HCT116 (cell line): ENCODE data around the gene ZNF222. TPM values are rescaled to one million over a fixed set of nuclear protein-coding genes. Genes with fewer than 3 reads are reported as not detected.
A peak's percentile ranks its signal among the peaks of the same experiment; 100 is the strongest.

Experiments used
- ATAC-seq: fragments of 200-7000 bp; cut with Tn5 transposase; 2 replicates; pipeline ENCODE4 v1.9.1; 2020; ENCODE audit warnings: mild to moderate bottlenecking, moderate library complexity
- BruUV-seq: library from RNA; stranded (reverse); fragments of 400-500 nt; replicated peaks from 2 replicates; lab custom pipeline; 2021; lab: Mats Ljungman, UMichigan
- CTCF ChIA-PET: fragments of 300-600 bp; sonication (Branson Sonifier 250); formaldehyde crosslinking; loops from one replicate; lab custom pipeline; 2021; ENCODE audit warnings: antibody characterized with exemption; lab: Charles Lee
- POLR2A ChIA-PET: fragments of 300-600, 350-600 bp; sonication (Branson Sonifier 250); formaldehyde crosslinking; loops from one replicate; lab custom pipeline; 2021; ENCODE audit warnings: antibody characterized with exemption; lab: Charles Lee
- RAD21 ChIA-PET, 2 experiments: fragments of 300-600 bp; sonication (Branson Sonifier 250); formaldehyde crosslinking; loops; one replicate each; lab custom pipeline; 2023; ENCODE audit warnings: low total read pairs in 2 of 2; ENCODE audit not compliant: uncharacterized antibody in 2 of 2, unreplicated experiment in 2 of 2, low non-redundant PET in 1 of 2; lab: Charles Lee
- DNase-seq: peaks from one replicate; pipeline ENCODE4 v3.0.0-alpha.2; 2010; ENCODE audit warnings: low read depth, low spot score
- H2AFZ ChIP-seq: fragments of 200-600 bp; shearing (Covaris generic), sonication (generic); 2 replicates; pipeline ENCODE4 v1.6.1; 2017; ENCODE audit warnings: low read depth, mixed run types, mixed read lengths, antibody characterized with exemption, low read length; ENCODE audit not compliant: poor library complexity, severe bottlenecking
- H3K27ac ChIP-seq: 2 replicates; pipeline ENCODE4 v1.5.1; 2012; ENCODE audit warnings: low read depth, low read length
- H3K27me3 ChIP-seq: fragments of 200-600 bp; sonication (generic); 2 replicates; pipeline ENCODE4 v1.6.1; 2016; ENCODE audit warnings: mixed run types, low read length, mixed read lengths; ENCODE audit not compliant: insufficient read depth
- H3K36me3 ChIP-seq, 2 experiments: fragments of 200-500 bp in 1 of 2; fragments of 200-600 bp in 1 of 2; sonication (Bioruptor generic) in 1 of 2; sonication (generic) in 1 of 2; 2 replicates each; pipeline versions ENCODE4 v1.5.1 to v1.6.1; 2014 to 2016; ENCODE audit warnings: low read length in 2 of 2, inconsistent platforms in 1 of 2, mixed read lengths in 1 of 2, mixed run types in 1 of 2; ENCODE audit not compliant: insufficient read depth in 2 of 2, control insufficient read depth in 1 of 2
- H3K4me1 ChIP-seq, 2 experiments: fragments of 200-600 bp in 1 of 2; sonication (generic) in 1 of 2; 2 replicates each; pipeline versions ENCODE4 v1.5.1 to v1.6.1; 2012 to 2017; ENCODE audit warnings: low read length in 2 of 2, inconsistent platforms in 1 of 2, mild to moderate bottlenecking in 1 of 2, mixed read lengths in 1 of 2, mixed run types in 1 of 2, moderate library complexity in 1 of 2; ENCODE audit not compliant: insufficient read depth in 2 of 2, control insufficient read depth in 1 of 2
- H3K4me2 ChIP-seq: fragments of 200-600 bp; sonication (generic); 2 replicates; pipeline ENCODE4 v1.6.1; 2017; ENCODE audit warnings: mixed run types, low read length, mixed read lengths
- H3K4me3 ChIP-seq, 2 experiments: fragments of 200-600 bp in 1 of 2; sonication (generic) in 1 of 2; replicated peaks in 1 of 2; 2 replicates each; pipeline ENCODE4 v1.5.1; 2011 to 2016; ENCODE audit warnings: low read length in 2 of 2, control low read depth in 1 of 2, low read depth in 1 of 2, mild to moderate bottlenecking in 1 of 2, mixed read lengths in 1 of 2, mixed run types in 1 of 2
- H3K79me2 ChIP-seq: fragments of 200-600 bp; sonication (generic); 2 replicates; pipeline ENCODE4 v1.6.1; 2017; ENCODE audit warnings: mild to moderate bottlenecking, mixed run types, low read length, moderate library complexity, mixed read lengths; ENCODE audit not compliant: insufficient read depth
- H3K9ac ChIP-seq: fragments of 200-600 bp; sonication (generic); 2 replicates; pipeline ENCODE4 v1.6.1; 2016; ENCODE audit warnings: low read length, mixed read lengths
- H3K9me2 ChIP-seq: fragments of 200-600 bp; sonication (generic), shearing (Covaris generic); 2 replicates; pipeline ENCODE4 v1.6.1; 2017; ENCODE audit warnings: mixed run types, mild to moderate bottlenecking, moderate library complexity; ENCODE audit not compliant: insufficient read depth
- H3K9me3 ChIP-seq, 2 experiments: fragments of 200-500 bp in 1 of 2; fragments of 200-600 bp in 1 of 2; sonication (Bioruptor generic) in 1 of 2; sonication (generic) in 1 of 2; 2 replicates each; pipeline ENCODE4 v1.6.1; 2014 to 2017; ENCODE audit warnings: low read length in 2 of 2, mixed read lengths in 2 of 2, inconsistent platforms in 1 of 2, low read depth in 1 of 2, mild to moderate bottlenecking in 1 of 2, mixed run types in 1 of 2, moderate library complexity in 1 of 2; ENCODE audit not compliant: control insufficient read depth in 1 of 2, insufficient read depth in 1 of 2
- H4K20me1 ChIP-seq: fragments of 200-600 bp; sonication (generic), shearing (Covaris generic); 2 replicates; pipeline ENCODE4 v1.6.1; 2017; ENCODE audit warnings: mixed run types, mild to moderate bottlenecking, moderate library complexity; ENCODE audit not compliant: insufficient read depth
- ATF3 ChIP-seq: IDR thresholded peaks from 2 replicates; pipeline ENCODE4 v1.6.1; 2012
- CBX3 ChIP-seq: IDR thresholded peaks from 2 replicates; pipeline ENCODE4 v1.6.1; 2012; ENCODE audit warnings: low read depth
- CEBPB ChIP-seq: IDR thresholded peaks from 2 replicates; pipeline ENCODE4 v1.6.1; 2012; ENCODE audit warnings: low read depth
- EZH2 ChIP-seq: fragments of 200-600 bp; sonication (generic); IDR thresholded peaks from 2 replicates; pipeline ENCODE4 v1.6.1; 2017; ENCODE audit warnings: antibody characterized with exemption, mixed run types
- EZH2phosphoT487 ChIP-seq: fragments of 200-600 bp; IDR thresholded peaks from 2 replicates; pipeline ENCODE4 v1.6.1; 2018; ENCODE audit warnings: antibody characterized with exemption, borderline replicate concordance
- FOSL1 ChIP-seq: IDR thresholded peaks from 2 replicates; pipeline ENCODE4 v1.6.1; 2012; ENCODE audit warnings: low read depth
- RAD21 ChIP-seq: IDR thresholded peaks from 2 replicates; pipeline ENCODE4 v1.6.1; 2012; ENCODE audit warnings: low read depth, mild to moderate bottlenecking
- SRF ChIP-seq: IDR thresholded peaks from 2 replicates; pipeline ENCODE4 v1.6.1; 2012; ENCODE audit warnings: low read depth
- TCF7L2 ChIP-seq: IDR thresholded peaks from 2 replicates; pipeline ENCODE4 v1.7.0; 2011; ENCODE audit warnings: borderline replicate concordance, inconsistent platforms; ENCODE audit not compliant: insufficient read depth, insufficient read length; ENCODE audit errors: extremely low read depth
- YY1 ChIP-seq: IDR thresholded peaks from 2 replicates; pipeline ENCODE4 v1.6.1; 2011; ENCODE audit warnings: low read length, low read depth, moderate library complexity, mild to moderate bottlenecking; ENCODE audit not compliant: insufficient replicate concordance; ENCODE audit errors: extremely low read depth
- ZFX ChIP-seq: fragments of 450-650 bp; IDR thresholded peaks from 2 replicates; pipeline ENCODE4 v1.6.1; 2017
- ZNF274 ChIP-seq: fragments of 200-500 bp; sonication (Bioruptor generic); IDR thresholded peaks from 2 replicates; pipeline ENCODE4 v1.6.1; 2014; ENCODE audit warnings: mild to moderate bottlenecking, low read depth, low read length, inconsistent platforms
- intact Hi-C: fragments of 100-400 bp; cut with micrococcal nuclease; formaldehyde crosslinking; loops from 2 replicates; pipeline ENCODE4 v1.10.0; 2022
- total RNA-seq: library from RNA; stranded (reverse); gene quantifications from one replicate; pipeline ENCODE4 v1.2.1, GENCODE V29; 2021; ENCODE audit not compliant: unreplicated experiment
- TF ChIP-seq, protein P1 (sequence below), 3 experiments: fragments of 200-600 bp in 1 of 3; sonication (generic) in 1 of 3; IDR thresholded peaks in 2 of 3; conservative IDR thresholded peaks in 1 of 3; 2 replicates each; pipeline ENCODE4 v1.5.1; 2012 to 2017; ENCODE audit warnings: low read depth in 2 of 3, low read length in 2 of 3, antibody characterized with exemption in 1 of 3, borderline replicate concordance in 1 of 3, control low read depth in 1 of 3, mild to moderate bottlenecking in 1 of 3, mixed read lengths in 1 of 3, mixed run types in 1 of 3, moderate library complexity in 1 of 3; ENCODE audit not compliant: insufficient read depth in 1 of 3

The ZNF222 gene
- total RNA-seq, 1 experiment from 2014 or later = 3.0 TPM

GRCh38 chr19:44002212-44002565 lies 23.0 kb upstream of the ZNF222 start:
- intact Hi-C loops = loop anchor here (1.0 to 2.0 kb wide), 4 partner anchors 51 to 175 kb away; partner anchors contain the start of genes ZNF221, ZNF224, ZNF225 and ZNF283
- Histone ChIP-seq H3K4me1 (peaks cover 0 to 13% of the 10 kb centered on the region in 2 experiments; a peak in 2 of 4 replicates), H4K20me1 (no peaks in the 10 kb centered on the region), H3K27me3 (no peaks in the 10 kb centered on the region), H3K4me3 (peak overlapping the region; percentile 86 to 88), H3K9ac (peak overlapping the region; percentile 51), H3K9me2 (no peaks in the 10 kb centered on the region), H3K79me2 (no peaks in the 10 kb centered on the region; the same call in 1 of the 2 replicates), H3K36me3 (no peaks in the 10 kb centered on the region), H2AFZ (peak overlapping the region; percentile 99), H3K9me3 (no peaks in the 10 kb centered on the region; a peak in 1 of 4 replicates), H3K4me2 (peak overlapping the region; percentile 93), H3K27ac (0 out of 2 replicates have a peak overlapping the region, but pooled peaks have one; percentile 0)
- RAD21 ChIA-PET = no interaction called here
- no peak for TF ChIP-seq ATF3
- TF ChIP-seq FOSL1 = no peak
- POLR2A ChIA-PET = no interaction called here
- ATAC-seq (no peak), DNase-seq (no peak)
- CTCF ChIA-PET = no interaction called here
- BruUV-seq = TSS peak; percentile 90

DNA sequence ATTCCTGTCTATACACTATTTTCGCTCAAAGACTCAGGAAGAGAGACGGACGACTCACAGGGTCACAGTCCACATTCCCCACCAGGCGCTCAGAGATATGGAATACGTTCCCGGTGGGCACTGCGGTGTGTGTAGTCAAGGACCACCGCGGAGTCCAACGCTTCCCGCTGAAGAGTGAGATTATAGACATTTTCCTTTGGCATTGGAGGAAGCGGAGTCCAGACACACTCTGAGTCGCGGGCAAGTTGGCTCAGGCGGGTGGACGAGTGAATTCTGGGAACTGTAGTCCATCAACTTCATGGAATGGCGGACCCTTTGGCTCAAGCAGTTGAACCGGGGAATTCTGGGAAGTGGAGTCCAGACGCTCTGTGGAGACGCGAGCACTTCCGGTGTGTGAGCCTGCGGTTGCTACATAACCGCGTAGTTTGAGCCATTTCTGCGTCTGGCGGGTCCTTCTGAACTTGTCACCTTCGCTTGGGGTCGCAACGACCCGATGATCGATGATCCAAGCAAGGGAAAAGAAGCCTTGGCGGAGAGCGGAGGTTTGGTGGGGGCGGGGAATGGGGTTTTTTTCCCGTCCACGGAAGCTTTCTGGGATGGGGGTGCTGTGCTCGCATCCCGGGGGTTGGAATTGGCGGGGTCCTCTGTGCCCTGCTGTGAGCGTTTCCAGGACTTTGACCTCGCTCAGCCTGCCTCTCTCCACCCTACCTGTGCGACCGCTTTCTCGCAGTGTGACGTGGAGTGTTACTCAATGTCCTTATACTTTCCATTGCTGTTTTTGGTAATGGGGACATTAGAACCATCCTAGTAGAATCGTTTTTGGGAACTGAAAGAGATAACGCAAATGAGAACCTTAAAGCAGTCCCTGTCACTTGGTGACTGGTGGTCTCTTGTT lies 22.4 kb upstream of the ZNF222 start, which contains the start of gene ZNF230:
ZNF230 (plus strand) TSS at position 392 of the 895 bp plus-strand sequence. CDS start 4,122 bp downstream, outside the sequence.
- Histone ChIP-seq H3K27ac (0 out of 2 replicates have a peak within 1 kb of the TSS, but pooled peaks have one; percentile 0), H3K4me2 (peak within 1 kb of the TSS; percentile 93), H3K4me3 (peak within 1 kb of the TSS; percentile 86 to 88), H3K27me3 (no peaks in the 10 kb centered on the region), H3K4me1 (peaks cover 0 to 13% of the 10 kb centered on the region in 2 experiments; a peak in 2 of 4 replicates), H3K36me3 (no peaks in the 10 kb centered on the region), H2AFZ (peak within 1 kb of the TSS; percentile 99), H3K9ac (peak within 1 kb of the TSS; percentile 51), H4K20me1 (no peaks in the 10 kb centered on the region), H3K79me2 (no peaks in the 10 kb centered on the region; the same call in 1 of the 2 replicates), H3K9me2 (no peaks in the 10 kb centered on the region), H3K9me3 (no peaks in the 10 kb centered on the region; a peak in 1 of 4 replicates)
- ChIA-PET POLR2A (no interaction called here), RAD21 (no interaction called here), CTCF (no interaction called here)
- TSS peak; percentile 89 for BruUV-seq
- intact Hi-C loops = loop anchor here (1.0 to 2.0 kb wide), 4 partner anchors 52 to 176 kb away; partner anchors contain the start of genes ZNF221, ZNF224, ZNF225 and ZNF283
- ATAC-seq (peak; percentile 95), DNase-seq (peak; percentile 92)
- TF ChIP-seq CBX3 (peak; percentile 67; the same call in 1 of the 2 replicates), EZH2phosphoT487 (no peak), TCF7L2 (peak; percentile 62), ZNF274 (no peak), SRF (0 out of 2 replicates have a peak, but pooled peaks have one; percentile 42), RAD21 (no peak), CEBPB (no peak; the same call in 1 of the 2 replicates), YY1 (peak; percentile 93), ZFX (no peak), EZH2 (no peak), ATF3 (no peak)
- TF ChIP-seq, protein P1, sequence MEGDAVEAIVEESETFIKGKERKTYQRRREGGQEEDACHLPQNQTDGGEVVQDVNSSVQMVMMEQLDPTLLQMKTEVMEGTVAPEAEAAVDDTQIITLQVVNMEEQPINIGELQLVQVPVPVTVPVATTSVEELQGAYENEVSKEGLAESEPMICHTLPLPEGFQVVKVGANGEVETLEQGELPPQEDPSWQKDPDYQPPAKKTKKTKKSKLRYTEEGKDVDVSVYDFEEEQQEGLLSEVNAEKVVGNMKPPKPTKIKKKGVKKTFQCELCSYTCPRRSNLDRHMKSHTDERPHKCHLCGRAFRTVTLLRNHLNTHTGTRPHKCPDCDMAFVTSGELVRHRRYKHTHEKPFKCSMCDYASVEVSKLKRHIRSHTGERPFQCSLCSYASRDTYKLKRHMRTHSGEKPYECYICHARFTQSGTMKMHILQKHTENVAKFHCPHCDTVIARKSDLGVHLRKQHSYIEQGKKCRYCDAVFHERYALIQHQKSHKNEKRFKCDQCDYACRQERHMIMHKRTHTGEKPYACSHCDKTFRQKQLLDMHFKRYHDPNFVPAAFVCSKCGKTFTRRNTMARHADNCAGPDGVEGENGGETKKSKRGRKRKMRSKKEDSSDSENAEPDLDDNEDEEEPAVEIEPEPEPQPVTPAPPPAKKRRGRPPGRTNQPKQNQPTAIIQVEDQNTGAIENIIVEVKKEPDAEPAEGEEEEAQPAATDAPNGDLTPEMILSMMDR (IDR thresholded peaks at IDR 0.05 in 2 of 3, conservative IDR thresholded peaks at IDR 0.05 in 1 of 3; ENCODE audit: borderline replicate concordance in 1 of 3, insufficient read depth in 1 of 3, low read depth in 2 of 3, low read length in 2 of 3) = no peak
